ENCODE data around the gene EMSY.

GRCh38 chr11:76558473-76558872 lies 113.7 kb downstream of the EMSY start:
- TF ChIP-seq, protein P1, sequence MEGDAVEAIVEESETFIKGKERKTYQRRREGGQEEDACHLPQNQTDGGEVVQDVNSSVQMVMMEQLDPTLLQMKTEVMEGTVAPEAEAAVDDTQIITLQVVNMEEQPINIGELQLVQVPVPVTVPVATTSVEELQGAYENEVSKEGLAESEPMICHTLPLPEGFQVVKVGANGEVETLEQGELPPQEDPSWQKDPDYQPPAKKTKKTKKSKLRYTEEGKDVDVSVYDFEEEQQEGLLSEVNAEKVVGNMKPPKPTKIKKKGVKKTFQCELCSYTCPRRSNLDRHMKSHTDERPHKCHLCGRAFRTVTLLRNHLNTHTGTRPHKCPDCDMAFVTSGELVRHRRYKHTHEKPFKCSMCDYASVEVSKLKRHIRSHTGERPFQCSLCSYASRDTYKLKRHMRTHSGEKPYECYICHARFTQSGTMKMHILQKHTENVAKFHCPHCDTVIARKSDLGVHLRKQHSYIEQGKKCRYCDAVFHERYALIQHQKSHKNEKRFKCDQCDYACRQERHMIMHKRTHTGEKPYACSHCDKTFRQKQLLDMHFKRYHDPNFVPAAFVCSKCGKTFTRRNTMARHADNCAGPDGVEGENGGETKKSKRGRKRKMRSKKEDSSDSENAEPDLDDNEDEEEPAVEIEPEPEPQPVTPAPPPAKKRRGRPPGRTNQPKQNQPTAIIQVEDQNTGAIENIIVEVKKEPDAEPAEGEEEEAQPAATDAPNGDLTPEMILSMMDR (IDR thresholded peaks at IDR 0.05) = no peak
- no peak for TF ChIP-seq POLR2A (IDR thresholded peaks at IDR 0.05)

All from adrenal gland (tissue), 5 donors.